Right lobe of liver (tissue), 6 donors: ENCODE results near the gene PIK3R5. TPM values are rescaled to one million over a fixed set of nuclear protein-coding genes. Genes with fewer than 3 reads are reported as not detected.

Source experiments
- ATAC-seq, 4 donors: fragments of 200-7000 bp; cut with Tn5 transposase; one replicate each; pipeline ENCODE4 v1.9.1; 2020; ENCODE audit warnings: mild to moderate bottlenecking in 4 of 4, moderate library complexity in 4 of 4
- DNase-seq, 3 donors: peaks; one replicate each; pipeline ENCODE4 v3.0.0-alpha.2; 2020
- H3K27ac ChIP-seq, 3 donors: fragments of 200-600 bp; one replicate each; pipeline ENCODE4 v1.8.0; 2022
- H3K27me3 ChIP-seq, 2 donors: fragments of 200-600 bp; one replicate each; pipeline ENCODE4 v1.8.0; 2022
- H3K36me3 ChIP-seq, 4 donors: fragments of 200-600 bp; sonication (generic) in 1 of 4; one replicate each; pipeline versions ENCODE4 v1.5.1 to v1.8.0; 2017 to 2022; ENCODE audit warnings: control low read depth in 1 of 4
- H3K4me1 ChIP-seq, 4 donors: fragments of 200-600 bp; sonication (generic) in 1 of 4; one replicate each; pipeline versions ENCODE4 v1.5.1 to v1.8.0; 2017 to 2022; ENCODE audit warnings: control low read depth in 1 of 4
- H3K4me3 ChIP-seq, 3 donors: fragments of 200-600 bp; one replicate each; pipeline ENCODE4 v1.8.0; 2022
- H3K9me3 ChIP-seq, 4 donors: fragments of 200-600 bp; sonication (generic) in 1 of 4; one replicate each; pipeline versions ENCODE4 v1.5.1 to v1.8.0; 2017 to 2022; ENCODE audit warnings: control low read depth in 1 of 4
- CTCF ChIP-seq, 4 donors: fragments of 200-600 bp in 3 of 4; fragments of 450-650 bp in 1 of 4; IDR thresholded peaks; one replicate each; pipeline versions ENCODE4 v1.5.1 to v1.8.0; 2016 to 2022; ENCODE audit warnings: antibody characterized with exemption in 4 of 4, mild to moderate bottlenecking in 2 of 4
- POLR2A ChIP-seq: fragments of 450-650 bp; IDR thresholded peaks from one replicate; pipeline ENCODE4 v1.6.1; 2017; ENCODE audit warnings: antibody characterized with exemption, mild to moderate bottlenecking
- WGBS: methylation state at CpG from one replicate; pipeline ENCODE4 v1.1.6; 2018; ENCODE audit warnings: low coverage, low lambda C conversion rate; ENCODE audit not compliant: insufficient coverage; ENCODE audit errors: missing lambda C conversion rate; 5-methylcytosine and 5-hydroxymethylcytosine counted together
- intact Hi-C, 2 donors: fragments of 100-400 bp; cut with DNase I; formaldehyde crosslinking; loops; one replicate each; pipeline versions ENCODE4 v1.11.2 to v1.14.1; 2022
- total RNA-seq, 6 experiments: library from RNA; depleted of rRNA in 2 of 6; stranded (reverse); fragments of >200 nt in 2 of 6; fragmentation: NEBNext Ultra II Directional in 3 of 6; extraction: Animal tissue kit (Norgen Biotek cat#: 25700) in 3 of 6; gene quantifications; one replicate each; pipeline versions ENCODE4 v1.1.0 to v1.2.4, GENCODE V29; 2016 to 2023
- donor health status: DM: no; HTN: yes; CAD: no.
- donor health status: DM: no; HTN: no; CAD: no.
- donor health status: DM: no; HTN: no; CAD: no.
- donor health status: DM: no; HTN: yes; CAD: no.
- donor health status: DM: no; HTN: yes; CAD: no.

Gene PIK3R5
- total RNA-seq, 6 experiments from 2014 or later = 3.7 to 6.5 (median 5.0) TPM

GRCh38 chr17:8905331-8905730 lies 60.2 kb downstream of the PIK3R5 start:
- no peaks in the 10 kb centered on the region for H3K4me1 ChIP-seq
- no peaks in the 10 kb centered on the region for H3K27me3 ChIP-seq
- no peaks in the 10 kb centered on the region for H3K36me3 ChIP-seq
- no peaks in the 10 kb centered on the region for H3K9me3 ChIP-seq
- no peak overlapping the region for H3K27ac ChIP-seq
- ATAC-seq (no peak), DNase-seq (no peak)
- H3K4me3 ChIP-seq = no peak overlapping the region
- intact Hi-C loops = no loop called here
- TF ChIP-seq CTCF (IDR thresholded peaks at IDR 0.05) = no peak
- TF ChIP-seq POLR2A = no peak
- 51% methylated on average over 4 of the region's 7 CpGs for WGBS

GRCh38 chr17:8904686-8905085 lies 60.8 kb downstream of the PIK3R5 start:
- H3K9me3 ChIP-seq = no peaks in the 10 kb centered on the region
- no peak for ATAC-seq
- H3K4me1 ChIP-seq = no peaks in the 10 kb centered on the region
- H3K36me3 ChIP-seq = no peaks in the 10 kb centered on the region
- H3K27ac ChIP-seq = no peak overlapping the region
- DNase-seq = no peak
- WGBS = no CpG with 5 or more reads among the region's 5 CpGs
- TF ChIP-seq CTCF (IDR thresholded peaks at IDR 0.05) (no peak), POLR2A (no peak)
- intact Hi-C loops = no loop called here
- no peaks in the 10 kb centered on the region for H3K27me3 ChIP-seq
- H3K4me3 ChIP-seq = no peak overlapping the region

GRCh38 chr17:8904201-8904600 lies 61.3 kb downstream of the PIK3R5 start:
- no peak for ATAC-seq

GRCh38 chr17:8900626-8901585 lies 64.6 kb downstream of the PIK3R5 start:
- TF ChIP-seq CTCF (IDR thresholded peaks at IDR 0.05) = no peak
- TF ChIP-seq POLR2A = no peak
- no peak overlapping the region for H3K27ac ChIP-seq
- ATAC-seq = no peak
- DNase-seq = peak in 1 of 3 donors; percentile 31
- no peak overlapping the region for H3K4me3 ChIP-seq
- no peaks in the 10 kb centered on the region for H3K36me3 ChIP-seq
- H3K9me3 ChIP-seq = no peaks in the 10 kb centered on the region
- H3K27me3 ChIP-seq = no peaks in the 10 kb centered on the region
- WGBS = 36% methylated on average over 12 of the region's 15 CpGs
- H3K4me1 ChIP-seq = no peaks in the 10 kb centered on the region
- intact Hi-C loops = no loop called here

More at GRCh38 chr17:8904201-8904600, 61.3 kb downstream of the PIK3R5 start:
- H3K9me3 ChIP-seq = no peaks in the 10 kb centered on the region
- H3K27me3 ChIP-seq = no peaks in the 10 kb centered on the region
- no peak for DNase-seq
- no peak for TF ChIP-seq CTCF (IDR thresholded peaks at IDR 0.05)
- no peak for TF ChIP-seq POLR2A
- no peaks in the 10 kb centered on the region for H3K36me3 ChIP-seq
- WGBS = 44% methylated on average over 2 of the region's 2 CpGs
- intact Hi-C loops = no loop called here
- H3K27ac ChIP-seq = no peak overlapping the region
- H3K4me1 ChIP-seq = no peaks in the 10 kb centered on the region
- no peak overlapping the region for H3K4me3 ChIP-seq
